Sigmoid colon (tissue), 3 donors: ENCODE measurements around the gene NAALADL2.

Experiments used
- POLR2A ChIP-seq, 2 donors: fragments of 450-650 bp; IDR thresholded peaks; one replicate each; pipeline ENCODE4 v1.6.1; 2016; ENCODE audit warnings: antibody characterized with exemption in 2 of 2, mild to moderate bottlenecking in 2 of 2, moderate library complexity in 2 of 2
- TF ChIP-seq, protein P1 (sequence below), 4 experiments: fragments of 450-650 bp in 3 of 4; fragments of 200-600 bp in 1 of 4; IDR thresholded peaks; one replicate each; pipeline ENCODE4 v1.5.1; 2016 to 2019; ENCODE audit warnings: antibody characterized with exemption in 4 of 4, mild to moderate bottlenecking in 3 of 4, moderate library complexity in 2 of 4

DNA sequence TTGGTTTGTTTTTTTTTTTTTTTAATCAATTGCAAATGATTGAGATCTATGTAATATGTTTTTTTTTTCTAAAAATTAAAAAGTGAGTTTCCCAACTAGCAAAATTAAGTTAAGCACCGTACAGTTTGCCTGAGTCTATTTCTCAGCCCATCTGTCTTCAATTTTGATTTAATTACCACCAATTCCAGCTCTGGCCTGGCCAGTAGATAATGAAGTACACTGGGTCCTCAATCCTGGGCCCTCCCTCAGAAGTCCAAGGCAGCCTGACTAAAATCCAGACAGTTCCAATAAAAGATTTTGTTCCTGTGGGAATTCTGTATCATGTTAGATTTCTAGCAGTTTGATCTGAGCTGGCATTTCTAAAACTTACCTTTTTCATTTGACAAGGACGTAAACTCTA is 887.2 kb downstream of the NAALADL2 start:
- TF ChIP-seq, protein P1, sequence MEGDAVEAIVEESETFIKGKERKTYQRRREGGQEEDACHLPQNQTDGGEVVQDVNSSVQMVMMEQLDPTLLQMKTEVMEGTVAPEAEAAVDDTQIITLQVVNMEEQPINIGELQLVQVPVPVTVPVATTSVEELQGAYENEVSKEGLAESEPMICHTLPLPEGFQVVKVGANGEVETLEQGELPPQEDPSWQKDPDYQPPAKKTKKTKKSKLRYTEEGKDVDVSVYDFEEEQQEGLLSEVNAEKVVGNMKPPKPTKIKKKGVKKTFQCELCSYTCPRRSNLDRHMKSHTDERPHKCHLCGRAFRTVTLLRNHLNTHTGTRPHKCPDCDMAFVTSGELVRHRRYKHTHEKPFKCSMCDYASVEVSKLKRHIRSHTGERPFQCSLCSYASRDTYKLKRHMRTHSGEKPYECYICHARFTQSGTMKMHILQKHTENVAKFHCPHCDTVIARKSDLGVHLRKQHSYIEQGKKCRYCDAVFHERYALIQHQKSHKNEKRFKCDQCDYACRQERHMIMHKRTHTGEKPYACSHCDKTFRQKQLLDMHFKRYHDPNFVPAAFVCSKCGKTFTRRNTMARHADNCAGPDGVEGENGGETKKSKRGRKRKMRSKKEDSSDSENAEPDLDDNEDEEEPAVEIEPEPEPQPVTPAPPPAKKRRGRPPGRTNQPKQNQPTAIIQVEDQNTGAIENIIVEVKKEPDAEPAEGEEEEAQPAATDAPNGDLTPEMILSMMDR (IDR thresholded peaks at IDR 0.05) = no peak
- TF ChIP-seq POLR2A (IDR thresholded peaks at IDR 0.05) = no peak
